Loucy (cell line): ENCODE data around the gene GAL3ST2.

ENCODE experiments used
- H2AFZ ChIP-seq: fragments of 200-600 bp; sonication (generic); 2 replicates; pipeline ENCODE4 v1.6.0; 2016; ENCODE audit warnings: antibody characterized with exemption, mild to moderate bottlenecking, low read length, moderate library complexity
- H3F3A ChIP-seq: fragments of 200-600 bp; 2 replicates; pipeline ENCODE4 v1.6.0; 2016; ENCODE audit warnings: antibody characterized with exemption, low read depth, mild to moderate bottlenecking
- H3K27me3 ChIP-seq: fragments of 200-600 bp; sonication (generic); 2 replicates; pipeline ENCODE4 v1.6.1; 2014; ENCODE audit warnings: low read length, mild to moderate bottlenecking; ENCODE audit not compliant: insufficient read depth, poor library complexity, severe bottlenecking
- H3K36me3 ChIP-seq: fragments of 200-600 bp; sonication (generic); 2 replicates; pipeline ENCODE4 v1.6.1; 2016; ENCODE audit warnings: low read length; ENCODE audit not compliant: insufficient read depth
- H3K4me1 ChIP-seq: fragments of 200-600 bp; sonication (generic); 2 replicates; pipeline ENCODE4 v1.5.1; 2014; ENCODE audit warnings: low read length, mild to moderate bottlenecking; ENCODE audit not compliant: insufficient read depth, poor library complexity, severe bottlenecking
- H3K4me2 ChIP-seq: fragments of 200-600 bp; sonication (generic); 2 replicates; pipeline ENCODE4 v1.6.0; 2014; ENCODE audit warnings: antibody characterized with exemption, low read length, low read depth, mild to moderate bottlenecking; ENCODE audit not compliant: poor library complexity, severe bottlenecking
- H3K4me3 ChIP-seq: fragments of 200-600 bp; sonication (generic); 2 replicates; pipeline ENCODE4 v1.5.1; 2014; ENCODE audit warnings: low read length, mild to moderate bottlenecking, mixed read lengths; ENCODE audit not compliant: poor library complexity, severe bottlenecking
- H3K79me2 ChIP-seq: fragments of 200-600 bp; sonication (generic); 2 replicates; pipeline ENCODE4 v1.6.1; 2014; ENCODE audit warnings: low read length; ENCODE audit not compliant: insufficient read depth
- H3K9ac ChIP-seq: fragments of 200-600 bp; sonication (generic); 2 replicates; pipeline ENCODE4 v1.6.0; 2014; ENCODE audit warnings: mild to moderate bottlenecking, low read depth, low read length, moderate library complexity; ENCODE audit not compliant: poor library complexity, severe bottlenecking
- H3K9me2 ChIP-seq: fragments of 200-600 bp; sonication (generic); replicated peaks from 2 replicates; pipeline ENCODE4 v1.6.1; 2016; ENCODE audit warnings: low read depth, low read length, mixed read lengths
- H3K9me3 ChIP-seq: fragments of 200-600 bp; sonication (generic); 2 replicates; pipeline ENCODE4 v1.6.1; 2014; ENCODE audit warnings: mild to moderate bottlenecking, antibody characterized with exemption, low read length, low read depth; ENCODE audit not compliant: insufficient read depth
- H4K20me1 ChIP-seq: fragments of 200-600 bp; sonication (generic); 2 replicates; pipeline ENCODE4 v1.6.0; 2014; ENCODE audit warnings: antibody characterized with exemption, low read length, mild to moderate bottlenecking; ENCODE audit not compliant: insufficient read depth, poor library complexity, severe bottlenecking
- CTCF ChIP-seq: fragments of 200-600 bp; sonication (generic); conservative IDR thresholded peaks from 2 replicates; pipeline ENCODE4 v1.5.1; 2014; ENCODE audit warnings: mild to moderate bottlenecking, antibody characterized with exemption, low read length
- EZH2phosphoT487 ChIP-seq: fragments of 200-600 bp; IDR thresholded peaks from 2 replicates; pipeline ENCODE4 v1.6.1; 2018; ENCODE audit warnings: antibody characterized with exemption, mild to moderate bottlenecking, moderate library complexity, borderline replicate concordance

GAL3ST2 gene

GRCh38 chr2:241844831-241845578 is 68.4 kb downstream of the GAL3ST2 start:
- no peak overlapping the region for H2AFZ ChIP-seq
- H3K4me3 ChIP-seq = no peak overlapping the region
- H3K4me1 ChIP-seq = no peaks in the 10 kb centered on the region
- H4K20me1 ChIP-seq = no peaks in the 10 kb centered on the region
- no peaks in the 10 kb centered on the region for H3K9me3 ChIP-seq
- H3K79me2 ChIP-seq = no peaks in the 10 kb centered on the region
- no peak for TF ChIP-seq CTCF
- TF ChIP-seq EZH2phosphoT487 = no peak
- no peaks in the 10 kb centered on the region for H3K36me3 ChIP-seq
- H3K27me3 ChIP-seq = no peaks in the 10 kb centered on the region
- H3K9me2 ChIP-seq = no peaks in the 10 kb centered on the region
- no peak overlapping the region for H3K9ac ChIP-seq
- H3F3A ChIP-seq = no peaks in the 10 kb centered on the region
- H3K4me2 ChIP-seq = no peak overlapping the region

- H3K4me3 ChIP-seq = no peak overlapping the region
- H4K20me1 ChIP-seq = no peaks in the 10 kb centered on the region
- H3K36me3 ChIP-seq = no peaks in the 10 kb centered on the region
- no peaks in the 10 kb centered on the region for H3K4me1 ChIP-seq
- H3K9me2 ChIP-seq = no peaks in the 10 kb centered on the region
- no peaks in the 10 kb centered on the region for H3K79me2 ChIP-seq
- H3K9ac ChIP-seq = no peak overlapping the region
- no peak overlapping the region for H3K4me2 ChIP-seq
- TF ChIP-seq CTCF (no peak), EZH2phosphoT487 (no peak)
- no peak overlapping the region for H2AFZ ChIP-seq
- no peaks in the 10 kb centered on the region for H3K27me3 ChIP-seq
- H3F3A ChIP-seq = no peaks in the 10 kb centered on the region
- no peaks in the 10 kb centered on the region for H3K9me3 ChIP-seq
Observed at GRCh38 chr2:241846406-241846805, 69.8 kb downstream of the GAL3ST2 start.

- no peaks in the 10 kb centered on the region for H3K36me3 ChIP-seq
- no peaks in the 10 kb centered on the region for H3K9me3 ChIP-seq
- H3K27me3 ChIP-seq = no peaks in the 10 kb centered on the region
- H3K4me2 ChIP-seq = no peak overlapping the region
- H2AFZ ChIP-seq = no peak overlapping the region
- H3K4me1 ChIP-seq = no peaks in the 10 kb centered on the region
- no peaks in the 10 kb centered on the region for H3K79me2 ChIP-seq
- no peaks in the 10 kb centered on the region for H3F3A ChIP-seq
- no peak for TF ChIP-seq CTCF
- no peak for TF ChIP-seq EZH2phosphoT487
- H3K9me2 ChIP-seq = no peaks in the 10 kb centered on the region
- H4K20me1 ChIP-seq = no peaks in the 10 kb centered on the region
- no peak overlapping the region for H3K4me3 ChIP-seq
- no peak overlapping the region for H3K9ac ChIP-seq
Observed at GRCh38 chr2:241848761-241849615, 72.4 kb downstream of the GAL3ST2 start.
